Activated CD4-positive, alpha-beta T cell treated with anti-CD3 and anti-CD28 coated beads, Interleukin-2, Interleukin-6, amounts not matched to agents 100 ng/mL and 50 ng/mL, durations not matched to agents 16 hours and 8 hours (primary cell): Measurements from ENCODE around the gene NHERF2.

Experiments
- DNase-seq: peaks from one replicate; pipeline ENCODE4 v3.0.0-alpha.2; 2020

NHERF2 gene

DNA sequence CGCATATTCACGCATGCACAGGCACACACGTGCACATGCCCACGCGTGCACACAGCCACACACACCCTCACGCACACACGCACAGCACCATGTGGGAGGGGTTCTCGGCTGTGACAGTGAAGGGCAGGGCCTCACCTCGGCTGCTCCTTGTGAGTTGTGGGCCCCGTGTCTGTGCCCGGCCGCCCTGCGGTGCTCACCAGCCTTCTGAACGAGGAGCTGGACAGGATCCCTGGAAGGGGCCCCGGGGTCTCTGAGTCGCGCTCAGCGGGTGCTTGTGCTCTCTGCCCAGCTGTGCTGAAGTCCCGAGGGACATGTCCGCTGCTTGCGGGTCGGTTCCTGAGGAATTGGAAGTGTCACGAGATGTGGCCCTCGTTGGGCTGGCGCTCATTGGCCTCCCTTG is 37.2 kb downstream of the NHERF2 start:
- DNase-seq = no peak

GRCh38 chr16:2064368-2064945 is 37.8 kb downstream of the NHERF2 start:
- no peak for DNase-seq

- no peak for DNase-seq
These were observed 39.4 kb downstream of the NHERF2 start for GRCh38 chr16:2066139-2066538.

GRCh38 chr16:2070576-2071453 is 44.1 kb downstream of the NHERF2 start:
- no peak for DNase-seq

- no peak for DNase-seq
These were observed 44.9 kb downstream of the NHERF2 start for GRCh38 chr16:2071454-2072202.

GRCh38 chr16:2072926-2073325 is 46.2 kb downstream of the NHERF2 start:
- no peak for DNase-seq

- no peak for DNase-seq
These were observed 47.4 kb downstream of the NHERF2 start for GRCh38 chr16:2074071-2074470.

DNA sequence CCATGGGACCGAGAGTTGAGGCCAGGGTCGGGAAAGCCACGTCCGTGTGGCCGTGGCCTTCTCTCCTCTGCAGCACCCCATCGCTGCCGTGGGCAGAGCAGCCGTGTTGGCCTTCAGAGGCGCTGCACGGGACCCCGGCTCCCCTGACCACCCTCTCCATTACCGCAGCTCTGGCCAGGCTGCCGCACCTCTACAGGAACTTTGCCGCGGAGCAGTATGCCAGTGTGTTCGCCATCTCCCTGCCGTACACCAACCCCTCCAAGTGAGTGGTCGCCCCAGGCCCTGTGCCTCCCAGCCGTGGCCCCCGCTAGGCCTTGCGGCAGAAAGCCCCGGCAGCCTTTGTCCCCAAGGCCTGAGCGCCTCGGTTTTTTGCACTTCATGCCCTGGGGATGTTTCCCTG is 48.9 kb downstream of the NHERF2 start:
- DNase-seq = no peak

DNA sequence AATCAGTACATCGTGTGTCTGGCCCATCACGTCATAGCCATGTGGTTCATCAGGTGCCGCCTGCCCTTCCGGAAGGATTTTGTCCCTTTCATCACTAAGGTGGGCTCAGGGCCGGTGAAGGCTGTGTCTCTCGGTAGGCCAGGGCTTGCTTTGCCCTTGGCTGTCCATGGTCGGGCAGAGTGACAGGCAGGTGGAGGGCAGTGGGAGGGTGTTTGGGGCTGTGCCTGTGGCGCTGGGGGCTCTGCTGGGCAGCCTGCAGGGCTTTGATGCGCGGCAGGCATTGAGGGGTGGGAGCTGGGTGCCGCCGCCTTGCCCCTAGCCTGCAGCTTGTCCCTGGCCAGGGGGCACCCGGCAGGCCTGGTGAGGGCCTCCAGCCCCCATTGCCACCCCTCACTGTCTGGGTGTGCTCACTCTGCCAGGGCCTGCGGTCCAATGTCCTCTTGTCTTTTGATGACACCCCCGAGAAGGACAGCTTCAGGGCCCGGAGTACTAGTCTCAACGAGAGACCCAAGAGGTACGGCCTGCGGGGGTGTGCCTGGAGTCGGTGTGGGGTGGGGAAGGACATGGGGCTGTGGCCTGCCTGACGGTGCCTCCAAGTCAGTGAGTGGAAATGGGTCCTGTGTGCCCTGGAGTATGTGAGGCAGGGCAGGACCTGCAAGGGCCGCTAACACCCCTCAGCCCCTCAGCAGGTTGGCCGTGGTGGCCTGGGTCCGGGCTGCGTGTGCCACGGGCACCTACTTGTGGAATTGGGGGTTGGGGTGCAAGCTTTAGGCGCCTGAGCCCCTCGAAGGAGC is 49.6 kb downstream of the NHERF2 start:
- no peak for DNase-seq

- no peak for DNase-seq
These were observed 50.3 kb downstream of the NHERF2 start for GRCh38 chr16:2077016-2077415.

DNA sequence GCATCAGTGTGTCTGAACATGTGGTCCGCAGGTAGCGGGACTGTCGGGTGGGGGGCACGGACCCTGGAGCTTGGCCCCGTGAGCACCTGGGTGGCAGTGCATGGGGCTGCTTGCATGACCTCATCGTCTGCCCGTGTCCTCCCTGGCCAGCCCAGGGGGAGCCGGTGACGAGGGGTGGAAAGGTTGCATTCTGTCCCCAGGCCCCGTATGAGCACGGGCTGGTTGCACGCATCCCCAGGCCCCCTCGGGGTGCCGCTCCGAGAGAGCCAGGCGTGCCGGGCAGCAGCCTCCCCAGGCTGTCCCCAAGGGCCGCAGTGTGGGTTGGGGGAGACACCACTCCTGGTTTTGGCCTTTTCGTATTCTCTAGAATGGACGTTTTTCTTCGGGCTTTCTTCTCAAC is 51.0 kb downstream of the NHERF2 start:
- no peak for DNase-seq

- DNase-seq = no peak
These were observed 51.4 kb downstream of the NHERF2 start for GRCh38 chr16:2078096-2078495.

DNA sequence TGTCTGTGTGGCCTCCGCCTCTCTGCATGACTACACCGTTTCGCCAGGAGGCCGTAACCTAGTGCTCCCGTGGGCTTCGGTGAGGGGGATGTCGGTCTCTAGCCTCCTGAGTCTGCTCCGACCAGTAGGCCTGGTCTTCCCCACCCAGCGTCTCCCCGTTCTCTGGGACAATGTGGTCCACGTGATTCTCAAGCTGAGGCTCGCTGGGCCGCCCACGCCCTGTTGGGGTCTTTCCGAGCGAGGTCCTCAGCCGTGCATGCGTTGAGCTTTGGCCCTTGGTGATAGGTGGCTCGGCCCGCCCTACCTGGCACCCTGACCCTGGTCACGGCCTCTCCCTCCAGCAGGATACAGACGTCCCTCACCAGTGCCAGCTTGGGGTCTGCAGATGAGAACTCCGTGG is 52.0 kb downstream of the NHERF2 start:
- no peak for DNase-seq

DNA sequence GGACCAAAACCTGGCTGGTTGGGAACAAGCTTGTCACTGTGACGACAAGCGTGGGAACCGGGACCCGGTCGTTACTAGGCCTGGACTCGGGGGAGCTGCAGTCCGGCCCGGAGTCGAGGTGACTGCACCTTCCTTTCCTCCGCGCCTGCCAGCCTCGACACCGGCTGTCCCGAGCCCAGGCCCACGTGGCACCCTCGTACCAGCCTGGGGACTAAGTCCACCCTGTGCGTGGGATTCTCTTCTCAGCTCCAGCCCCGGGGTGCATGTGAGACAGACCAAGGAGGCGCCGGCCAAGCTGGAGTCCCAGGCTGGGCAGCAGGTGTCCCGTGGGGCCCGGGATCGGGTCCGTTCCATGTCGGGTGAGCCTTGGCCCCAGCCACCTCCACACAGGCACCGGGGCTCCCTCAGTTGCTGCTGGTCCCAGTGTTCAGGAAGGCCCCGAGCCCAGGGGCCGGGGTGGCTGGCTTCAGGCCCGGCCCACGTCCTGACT is 52.7 kb downstream of the NHERF2 start:
- DNase-seq = no peak

DNA sequence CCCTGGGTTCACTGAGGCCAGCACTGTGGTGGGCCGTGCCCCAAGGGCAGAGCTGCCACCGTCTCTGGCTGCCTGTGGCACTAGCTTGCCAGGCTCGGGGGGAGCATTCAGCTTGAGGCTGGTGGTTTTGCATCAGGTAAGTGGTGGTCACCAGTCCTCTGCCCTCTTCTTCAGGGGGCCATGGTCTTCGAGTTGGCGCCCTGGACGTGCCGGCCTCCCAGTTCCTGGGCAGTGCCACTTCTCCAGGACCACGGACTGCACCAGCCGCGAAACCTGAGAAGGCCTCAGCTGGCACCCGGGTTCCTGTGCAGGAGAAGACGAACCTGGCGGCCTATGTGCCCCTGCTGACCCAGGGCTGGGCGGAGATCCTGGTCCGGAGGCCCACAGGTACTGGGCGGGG is 53.3 kb downstream of the NHERF2 start:
- no peak for DNase-seq

DNA sequence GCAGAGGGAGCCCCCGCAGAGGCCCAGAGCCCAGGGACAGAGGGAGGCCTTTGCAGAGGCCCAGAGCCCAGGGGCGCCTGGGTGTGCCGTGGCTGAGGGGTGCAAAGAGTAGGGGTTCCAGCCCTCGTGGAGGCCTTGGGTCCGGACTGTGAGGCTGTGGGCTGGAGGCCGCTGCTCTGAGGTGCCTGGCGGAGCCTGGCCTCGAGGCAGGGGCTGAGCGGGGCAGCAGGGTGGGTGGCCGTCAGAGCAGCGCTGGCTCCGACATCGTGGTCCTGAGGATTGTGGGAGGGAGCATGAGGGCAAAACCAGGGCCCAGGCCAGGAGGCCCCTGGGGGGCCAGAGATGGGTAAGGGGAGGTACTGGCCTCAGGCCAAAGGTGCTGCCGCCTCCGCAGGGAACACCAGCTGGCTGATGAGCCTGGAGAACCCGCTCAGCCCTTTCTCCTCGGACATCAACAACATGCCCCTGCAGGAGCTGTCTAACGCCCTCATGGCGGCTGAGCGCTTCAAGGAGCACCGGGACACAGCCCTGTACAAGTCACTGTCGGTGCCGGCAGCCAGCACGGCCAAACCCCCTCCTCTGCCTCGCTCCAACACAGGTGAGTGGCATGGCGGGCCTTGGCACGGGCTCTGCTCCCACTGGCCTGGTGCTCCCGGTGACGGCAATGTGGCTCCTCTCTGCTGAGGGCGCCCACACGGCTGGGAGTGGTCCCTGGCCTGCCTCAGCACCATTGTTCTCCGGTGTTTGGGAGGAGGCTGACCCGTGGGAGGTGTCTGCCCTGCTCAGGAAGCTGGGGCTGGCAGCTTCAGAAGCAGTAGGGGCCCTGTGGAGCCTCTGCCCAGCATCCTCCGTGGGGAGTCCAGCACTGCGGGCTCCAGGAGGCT is 54.7 kb downstream of the NHERF2 start:
- no peak for DNase-seq

- no peak for DNase-seq
These were observed 55.7 kb downstream of the NHERF2 start for GRCh38 chr16:2082171-2082982.

DNA sequence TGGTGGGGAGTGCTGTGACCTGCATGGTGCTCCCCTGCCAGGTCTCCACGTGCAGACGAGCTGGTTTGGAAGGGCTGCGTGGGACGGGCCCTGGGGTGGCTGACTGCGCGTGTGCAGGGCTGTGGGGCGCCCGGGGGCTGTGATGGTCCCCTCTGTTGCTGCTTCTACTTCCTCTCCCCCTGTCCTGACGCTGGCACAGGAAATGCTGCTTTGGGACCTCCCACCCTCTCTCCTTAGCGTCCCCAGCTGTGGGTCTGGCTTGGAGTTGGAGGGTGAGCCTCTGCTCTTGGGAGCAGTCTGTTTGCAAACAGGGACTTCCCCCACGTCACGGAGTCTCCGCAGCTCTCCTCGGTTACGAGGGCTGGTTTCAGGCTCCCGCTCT is 56.3 kb downstream of the NHERF2 start:
- no peak for DNase-seq

DNA sequence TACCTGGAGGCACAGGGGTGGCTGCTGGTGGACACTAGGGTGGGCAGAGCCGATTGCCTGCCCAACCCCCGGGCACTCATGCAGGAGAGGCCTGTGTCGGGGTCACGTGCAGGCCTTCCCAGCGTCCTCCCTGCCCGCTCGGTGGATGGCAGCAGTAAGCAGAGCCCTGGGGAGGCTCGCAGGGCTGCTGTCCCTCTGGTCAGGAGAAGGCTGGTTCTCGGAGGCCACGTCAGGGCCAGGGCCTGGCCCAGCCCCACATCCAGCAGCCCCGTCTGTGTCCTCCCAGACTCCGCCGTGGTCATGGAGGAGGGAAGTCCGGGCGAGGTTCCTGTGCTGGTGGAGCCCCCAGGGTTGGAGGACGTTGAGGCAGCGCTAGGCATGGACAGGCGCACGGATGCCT is 56.7 kb downstream of the NHERF2 start:
- DNase-seq = no peak

DNA sequence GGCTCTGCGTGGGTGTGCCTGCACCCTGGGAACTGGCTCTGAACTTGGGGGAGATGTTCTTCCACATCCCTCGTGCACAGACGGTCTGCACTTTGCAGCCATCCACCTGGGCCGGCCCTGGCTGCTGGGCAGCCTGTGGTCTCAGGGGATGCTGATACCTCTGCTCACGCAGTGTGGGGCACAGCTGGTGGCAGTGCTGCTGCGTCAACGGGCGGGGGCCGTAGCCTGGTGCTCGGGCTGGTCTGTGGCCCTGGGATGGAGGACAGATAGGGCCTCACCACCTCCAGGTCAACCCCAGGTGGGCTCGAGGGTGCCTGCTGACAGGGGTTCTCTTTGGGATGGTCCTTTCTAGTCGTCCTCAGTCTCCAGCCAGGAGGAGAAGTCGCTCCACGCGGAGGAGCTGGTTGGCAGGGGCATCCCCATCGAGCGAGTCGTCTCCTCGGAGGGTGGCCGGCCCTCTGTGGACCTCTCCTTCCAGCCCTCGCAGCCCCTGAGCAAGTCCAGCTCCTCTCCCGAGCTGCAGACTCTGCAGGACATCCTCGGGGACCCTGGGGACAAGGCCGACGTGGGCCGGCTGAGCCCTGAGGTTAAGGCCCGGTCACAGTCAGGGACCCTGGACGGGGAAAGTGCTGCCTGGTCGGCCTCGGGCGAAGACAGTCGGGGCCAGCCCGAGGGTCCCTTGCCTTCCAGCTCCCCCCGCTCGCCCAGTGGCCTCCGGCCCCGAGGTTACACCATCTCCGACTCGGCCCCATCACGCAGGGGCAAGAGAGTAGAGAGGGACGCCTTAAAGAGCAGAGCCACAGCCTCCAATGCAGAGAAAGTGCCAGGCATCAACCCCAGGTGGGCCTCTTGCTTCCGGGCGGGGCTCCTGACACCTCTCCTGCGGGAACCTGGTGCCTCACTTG is 57.4 kb downstream of the NHERF2 start:
- no peak for DNase-seq
